Esophagus mucosa (tissue), 1 donor: Measurements from ENCODE around the gene SPRED2. TPM values are rescaled to one million over a fixed set of nuclear protein-coding genes. Genes with fewer than 3 reads are reported as not detected.
"Not testable (repeated sequence)": the region's sequence is repeated elsewhere in the genome, so short reads cannot be mapped to it uniquely, and the experiment has no call there.

ENCODE experiments used
- ATAC-seq: fragments of 200-7000 bp; cut with Tn5 transposase; one replicate; pipeline ENCODE4 v1.9.1; 2020
- total RNA-seq: library from RNA; stranded (reverse); gene quantifications from one replicate; pipeline ENCODE4 v1.2.4, GENCODE V29; 2023
- donor health status: DM: yes; HTN: yes; CAD: no.

The SPRED2 gene
- total RNA-seq, 1 donor from 2014 or later = 12.8 TPM

GRCh38 chr2:65338830-65339495 is 93.4 kb downstream of the SPRED2 start:
- not testable (repeated sequence) for ATAC-seq

- not testable (repeated sequence) for ATAC-seq
These were observed 94.5 kb downstream of the SPRED2 start for GRCh38 chr2:65337915-65338314.

- ATAC-seq = no peak
These were observed 97.7 kb downstream of the SPRED2 start for GRCh38 chr2:65334714-65335113.

GRCh38 chr2:65331336-65332025 is 100.9 kb downstream of the SPRED2 start:
- ATAC-seq = no peak

- ATAC-seq = no peak
These were observed 102.9 kb downstream of the SPRED2 start for GRCh38 chr2:65329525-65329924.

GRCh38 chr2:65326276-65326675 is 106.1 kb downstream of the SPRED2 start:
- ATAC-seq = no peak

GRCh38 chr2:65325066-65325465 is 107.3 kb downstream of the SPRED2 start:
- ATAC-seq = no peak

GRCh38 chr2:65320946-65321345 is 111.5 kb downstream of the SPRED2 start:
- ATAC-seq = no peak

- peak; percentile 80 for ATAC-seq
These were observed 112.2 kb downstream of the SPRED2 start for GRCh38 chr2:65320042-65320725.

- ATAC-seq = peak; percentile 18
These were observed 112.7 kb downstream of the SPRED2 start for GRCh38 chr2:65319674-65320041.

- no peak for ATAC-seq
These were observed 113.2 kb downstream of the SPRED2 start for GRCh38 chr2:65319072-65319673.

- no peak for ATAC-seq
These were observed 114.6 kb downstream of the SPRED2 start for GRCh38 chr2:65317841-65318240.

- not testable (repeated sequence) for ATAC-seq
These were observed 115.0 kb downstream of the SPRED2 start for GRCh38 chr2:65317351-65317750.

- ATAC-seq = peak; percentile 65
These were observed 116.3 kb downstream of the SPRED2 start for GRCh38 chr2:65316072-65316471.

- ATAC-seq = no peak
These were observed 117.5 kb downstream of the SPRED2 start for GRCh38 chr2:65314801-65315441.

GRCh38 chr2:65313954-65314256 is 118.5 kb downstream of the SPRED2 start:
- ATAC-seq = no peak

GRCh38 chr2:65313126-65313953 is 119.1 kb downstream of the SPRED2 start:
- no peak for ATAC-seq

GRCh38 chr2:65311596-65311995 is 120.8 kb downstream of the SPRED2 start:
- ATAC-seq = no peak

GRCh38 chr2:65311049-65311448 is 121.3 kb downstream of the SPRED2 start:
- no peak for ATAC-seq

- peak; percentile 74 for ATAC-seq
These were observed 122.7 kb downstream of the SPRED2 start for GRCh38 chr2:65309699-65310098.

- no peak for ATAC-seq
These were observed 126.5 kb downstream of the SPRED2 start for GRCh38 chr2:65305934-65306333.
